GM12873 (cell line): Measurements from ENCODE around the gene GSKIP.

Experiments used
- CTCF ChIP-seq: IDR thresholded peaks from 2 replicates; pipeline ENCODE4 v1.5.1; 2012; ENCODE audit warnings: low read depth, mild to moderate bottlenecking, moderate library complexity, low read length, control low read depth; ENCODE audit not compliant: insufficient read depth; ENCODE audit errors: missing control alignments

Gene GSKIP

GRCh38 chr14:96393071-96393691, 29.9 kb downstream of the GSKIP start:
- TF ChIP-seq CTCF = no peak

GRCh38 chr14:96394047-96394815, 30.9 kb downstream of the GSKIP start:
- TF ChIP-seq CTCF = no peak

DNA sequence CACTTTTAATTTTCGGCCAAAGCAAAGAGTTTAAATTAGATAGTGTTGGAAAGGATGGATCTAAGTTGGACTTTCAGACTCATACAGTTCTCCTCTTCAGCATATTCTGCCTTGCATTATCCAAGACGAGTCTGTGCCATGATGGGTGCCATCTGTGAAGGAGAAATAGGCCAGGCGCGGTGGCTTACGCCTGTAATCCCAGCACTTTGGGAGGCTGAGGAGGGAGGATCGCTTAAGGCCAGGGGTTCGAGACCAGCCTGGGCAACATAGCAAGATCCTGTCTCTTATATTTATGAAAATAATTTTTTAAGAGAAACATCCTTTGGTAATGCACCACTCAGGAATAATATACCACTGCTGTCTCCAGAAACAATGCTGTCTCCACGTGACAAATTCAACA, 35.1 kb downstream of the GSKIP start:
- TF ChIP-seq CTCF = no peak

GRCh38 chr14:96398921-96399320, 35.6 kb downstream of the GSKIP start:
- TF ChIP-seq CTCF = no peak

DNA sequence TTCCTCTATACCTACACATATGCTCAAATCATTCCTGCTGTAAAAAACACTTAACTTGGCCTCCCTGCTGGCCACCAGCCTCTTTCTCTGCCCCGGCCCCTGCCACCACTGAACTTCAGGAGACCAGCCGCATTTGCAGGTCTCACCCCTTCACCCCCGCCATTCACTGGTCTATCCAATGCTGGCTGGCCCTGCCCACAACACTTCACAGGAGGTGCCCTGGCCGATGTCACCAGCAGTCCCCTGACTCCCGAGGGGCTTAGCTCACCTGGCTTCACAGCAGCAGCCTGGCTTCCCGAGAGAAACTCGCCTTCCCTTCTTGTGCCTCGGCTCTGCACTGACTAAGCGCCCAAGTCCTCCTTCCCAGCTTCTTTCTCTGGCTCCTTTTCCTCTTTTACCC, 36.1 kb downstream of the GSKIP start:
- no peak for TF ChIP-seq CTCF

GRCh38 chr14:96400495-96400894, 37.2 kb downstream of the GSKIP start:
- TF ChIP-seq CTCF = no peak

DNA sequence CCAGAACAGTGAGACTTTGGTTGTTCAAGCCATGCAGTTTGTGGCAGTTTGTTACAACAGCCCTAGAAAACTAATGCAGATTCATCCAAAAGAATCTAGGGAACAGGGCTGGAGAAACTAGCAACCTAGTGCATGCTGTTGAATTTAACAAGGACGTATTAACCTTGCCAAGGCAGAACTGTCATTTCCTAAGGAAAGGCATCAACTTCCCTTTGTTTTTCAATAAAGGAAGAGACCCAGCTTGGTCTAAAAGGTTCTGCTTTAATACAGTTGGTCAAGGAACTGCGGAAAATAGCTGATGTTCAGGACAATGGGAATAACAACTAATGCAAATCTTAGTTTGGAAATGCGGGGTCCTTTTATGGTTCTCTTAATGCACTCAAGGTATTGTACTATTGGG, 40.1 kb downstream of the GSKIP start:
- no peak for TF ChIP-seq CTCF
